Parathyroid adenoma (tissue), 2 donors: ENCODE measurements around the gene PKN1.

ENCODE experiments used
- H2AFZ ChIP-seq: fragments of 300-600 bp; sonication (generic); one replicate; pipeline ENCODE4 v1.7.0; 2017; ENCODE audit warnings: antibody characterized with exemption, mild to moderate bottlenecking
- H3K27ac ChIP-seq: fragments of 300-600 bp; sonication (generic); one replicate; pipeline ENCODE4 v1.7.0; 2017
- H3K27me3 ChIP-seq: fragments of 300-600 bp; sonication (generic); one replicate; pipeline ENCODE4 v1.7.0; 2017; ENCODE audit warnings: low read length; ENCODE audit not compliant: control insufficient read depth, insufficient read depth
- H3K36me3 ChIP-seq: fragments of 300-600 bp; sonication (generic); one replicate; pipeline ENCODE4 v1.7.0; 2017; ENCODE audit warnings: low read length; ENCODE audit not compliant: control insufficient read depth, insufficient read depth
- H3K4me1 ChIP-seq: fragments of 300-600 bp; sonication (generic); one replicate; pipeline ENCODE4 v1.7.0; 2017; ENCODE audit warnings: control low read depth
- H3K4me2 ChIP-seq: fragments of 300-600 bp; sonication (generic); one replicate; pipeline ENCODE4 v1.7.0; 2017; ENCODE audit warnings: low read length
- H3K4me3 ChIP-seq: fragments of 300-600 bp; sonication (generic); one replicate; pipeline ENCODE4 v1.7.0; 2017; ENCODE audit warnings: low read depth, low read length
- H3K79me2 ChIP-seq: fragments of 300-600 bp; sonication (generic); one replicate; pipeline ENCODE4 v1.7.0; 2017; ENCODE audit warnings: control low read depth
- H3K9ac ChIP-seq: fragments of 300-600 bp; sonication (generic); one replicate; pipeline ENCODE4 v1.7.0; 2017; ENCODE audit warnings: mild to moderate bottlenecking
- H3K9me3 ChIP-seq: fragments of 300-600 bp; sonication (generic); one replicate; pipeline ENCODE4 v1.7.0; 2017; ENCODE audit warnings: low read length; ENCODE audit not compliant: control insufficient read depth
- CTCF ChIP-seq: fragments of 300-600 bp; sonication (generic); IDR thresholded peaks from one replicate; pipeline ENCODE4 v1.7.0; 2017; ENCODE audit warnings: antibody characterized with exemption, mild to moderate bottlenecking
- donor health status: primary hyperparathyroidism.

PKN1 gene

GRCh38 chr19:14405380-14405757, 27.7 kb upstream of the PKN1 start:
- no peak for TF ChIP-seq CTCF
- H3K36me3 ChIP-seq, result no peaks in the 10 kb centered on the region
- H3K4me2 ChIP-seq, result no peak overlapping the region
- no peaks in the 10 kb centered on the region for H3K9me3 ChIP-seq
- no peak overlapping the region for H3K9ac ChIP-seq
- no peaks in the 10 kb centered on the region for H3K79me2 ChIP-seq
- H3K27ac ChIP-seq, result no peak overlapping the region
- no peaks in the 10 kb centered on the region for H3K4me1 ChIP-seq
- H3K27me3 ChIP-seq, result no peaks in the 10 kb centered on the region
- H3K4me3 ChIP-seq, result no peak overlapping the region
- H2AFZ ChIP-seq, result peak overlapping the region; percentile 71

DNA sequence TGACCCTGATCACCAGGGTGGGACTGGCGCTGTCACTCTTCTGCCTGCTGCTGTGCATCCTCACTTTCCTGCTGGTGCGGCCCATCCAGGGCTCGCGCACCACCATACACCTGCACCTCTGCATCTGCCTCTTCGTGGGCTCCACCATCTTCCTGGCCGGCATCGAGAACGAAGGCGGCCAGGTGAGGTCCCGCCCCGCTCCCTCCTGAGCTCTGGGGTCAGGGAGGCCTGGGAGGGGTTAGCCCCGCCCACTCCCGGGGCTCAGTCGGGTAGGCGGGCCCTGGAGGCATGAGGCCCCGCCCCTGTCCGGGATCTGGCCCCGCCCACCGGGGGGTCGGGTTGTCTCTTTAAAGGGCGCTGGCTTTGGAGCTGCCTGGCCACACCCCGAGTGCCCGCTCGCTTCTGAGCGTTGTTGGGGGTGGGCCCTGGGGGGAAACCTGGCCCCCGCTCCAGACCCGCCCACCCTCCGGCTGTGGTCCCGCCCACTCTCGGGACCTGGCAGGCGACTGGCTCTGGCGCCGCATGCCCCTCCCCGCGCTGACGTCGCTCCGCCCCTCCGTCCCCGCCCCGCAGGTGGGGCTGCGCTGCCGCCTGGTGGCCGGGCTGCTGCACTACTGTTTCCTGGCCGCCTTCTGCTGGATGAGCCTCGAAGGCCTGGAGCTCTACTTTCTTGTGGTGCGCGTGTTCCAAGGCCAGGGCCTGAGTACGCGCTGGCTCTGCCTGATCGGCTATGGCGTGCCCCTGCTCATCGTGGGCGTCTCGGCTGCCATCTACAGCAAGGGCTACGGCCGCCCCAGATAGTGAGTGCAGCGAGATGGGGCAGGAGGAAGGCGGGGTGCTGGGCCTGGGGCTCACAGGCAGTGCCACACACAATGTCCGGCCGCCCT, 27.1 kb upstream of the PKN1 start:
- Histone ChIP-seq H2AFZ (peak overlapping the region; percentile 71), H3K79me2 (no peaks in the 10 kb centered on the region), H3K36me3 (no peaks in the 10 kb centered on the region), H3K4me3 (no peak overlapping the region), H3K4me2 (no peak overlapping the region), H3K9me3 (no peaks in the 10 kb centered on the region), H3K27ac (no peak overlapping the region), H3K27me3 (no peaks in the 10 kb centered on the region), H3K9ac (no peak overlapping the region), H3K4me1 (no peaks in the 10 kb centered on the region)
- peak; percentile 68 for TF ChIP-seq CTCF

GRCh38 chr19:14406645-14407401, 26.3 kb upstream of the PKN1 start:
- no peak overlapping the region for H3K4me3 ChIP-seq

DNA sequence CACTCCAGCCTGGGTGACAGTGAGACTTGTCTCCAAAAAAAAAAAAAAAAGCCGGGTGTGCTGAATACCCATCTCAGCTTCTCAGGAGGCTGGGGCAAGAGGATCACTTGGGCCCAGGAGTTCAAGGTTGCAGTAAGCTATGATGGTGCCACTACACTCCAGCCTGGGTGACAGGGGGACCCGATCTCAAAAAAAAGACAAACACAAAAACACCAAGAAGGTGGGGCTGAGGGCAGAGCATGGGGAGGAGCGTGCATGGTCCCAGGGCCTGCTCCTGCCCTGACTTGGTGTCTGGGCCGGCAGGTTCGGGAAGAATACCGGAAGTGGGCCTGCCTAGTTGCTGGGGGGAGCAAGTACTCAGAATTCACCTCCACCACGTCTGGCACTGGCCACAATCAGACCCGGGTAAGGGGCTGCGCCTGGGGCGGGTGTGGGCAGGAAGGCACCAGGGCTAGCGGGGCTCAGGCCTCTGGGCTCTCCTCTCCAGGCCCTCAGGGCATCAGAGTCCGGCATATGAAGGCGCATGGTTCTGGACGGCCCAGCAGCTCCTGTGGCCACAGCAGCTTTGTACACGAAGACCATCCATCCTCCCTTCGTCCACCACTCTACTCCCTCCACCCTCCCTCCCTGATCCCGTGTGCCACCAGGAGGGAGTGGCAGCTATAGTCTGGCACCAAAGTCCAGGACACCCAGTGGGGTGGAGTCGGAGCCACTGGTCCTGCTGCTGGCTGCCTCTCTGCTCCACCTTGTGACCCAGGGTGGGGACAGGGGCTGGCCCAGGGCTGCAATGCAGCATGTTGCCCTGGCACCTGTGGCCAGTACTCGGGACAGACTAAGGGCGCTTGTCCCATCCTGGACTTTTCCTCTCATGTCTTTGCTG, 25.3 kb upstream of the PKN1 start:
- Histone ChIP-seq H3K9ac (no peak overlapping the region), H2AFZ (no peak overlapping the region), H3K4me3 (no peak overlapping the region), H3K27me3 (no peaks in the 10 kb centered on the region), H3K36me3 (no peaks in the 10 kb centered on the region), H3K79me2 (peaks cover 1% of the 10 kb centered on the region), H3K27ac (no peak overlapping the region), H3K4me1 (no peaks in the 10 kb centered on the region), H3K4me2 (no peak overlapping the region), H3K9me3 (no peaks in the 10 kb centered on the region)
- TF ChIP-seq CTCF, result no peak

More at GRCh38 chr19:14406645-14407401, 26.3 kb upstream of the PKN1 start:
- Histone ChIP-seq H3K79me2 (no peaks in the 10 kb centered on the region), H3K36me3 (no peaks in the 10 kb centered on the region), H3K4me2 (no peak overlapping the region), H2AFZ (peak overlapping the region; percentile 71), H3K27me3 (no peaks in the 10 kb centered on the region), H3K4me1 (no peaks in the 10 kb centered on the region), H3K27ac (no peak overlapping the region), H3K9ac (no peak overlapping the region), H3K9me3 (no peaks in the 10 kb centered on the region)
- TF ChIP-seq CTCF, result no peak
